Measurements from ENCODE around the gene PLEKHA1.

DNA sequence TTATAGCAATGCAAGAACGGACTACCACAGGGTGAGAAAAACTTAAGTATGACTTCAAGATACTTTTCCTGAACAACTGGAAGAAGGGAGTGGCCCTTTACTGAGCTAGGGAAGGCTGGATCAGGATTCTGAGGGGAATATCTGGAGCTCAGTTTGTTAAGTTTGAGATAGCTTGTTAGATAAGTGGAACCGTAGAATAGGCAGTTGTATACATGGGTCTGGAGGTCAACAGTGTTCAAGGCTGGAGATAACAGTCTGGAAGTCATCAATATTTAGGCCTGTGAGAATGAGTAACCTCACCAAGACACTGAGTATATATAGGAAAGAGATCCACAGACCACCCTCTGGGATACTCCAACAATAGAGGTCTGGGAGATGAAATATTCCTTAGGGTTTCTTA is 7.2 kb downstream of the PLEKHA1 start:
- TF ChIP-seq GATA3 (IDR thresholded peaks at IDR 0.05; ENCODE audit: low read depth, low read length) (no peak), GATA2 (IDR thresholded peaks at IDR 0.05; ENCODE audit: low read depth, low read length) (no peak)
